ENCODE results near the gene YJEFN3. TPM values are rescaled to one million over a fixed set of nuclear protein-coding genes. Genes with fewer than 3 reads are reported as not detected.

Gene YJEFN3
- total RNA-seq, 1 experiment from 2014 or later, result 16.6 TPM

- H3K4me3 Mint-ChIP-seq, result no peak overlapping the region
- no peaks in the 10 kb centered on the region for H3K9me3 ChIP-seq (ENCODE audit: control insufficient read depth, low read depth, low read length)
- WGBS (ENCODE audit: extremely low coverage, insufficient read length, low lambda C conversion rate), result no CpG with 5 or more reads among the region's 15 CpGs
- H2BK120ac ChIP-seq (ENCODE audit: low read depth, low read length, poor library complexity, severe bottlenecking), result no peak overlapping the region
- no peak overlapping the region for H3K18ac ChIP-seq (ENCODE audit: insufficient read length, low read depth, low read length)
- H3K23ac ChIP-seq (ENCODE audit: insufficient read length, low read depth, low read length), result no peak overlapping the region
- no peaks in the 10 kb centered on the region for H3K23me2 ChIP-seq (ENCODE audit: insufficient read length, low read depth, low read length, poor library complexity, severe bottlenecking)
- H2BK20ac ChIP-seq (ENCODE audit: low read depth, low read length, poor library complexity, severe bottlenecking), result no peak overlapping the region
- no peaks in the 10 kb centered on the region for H3K79me1 ChIP-seq (ENCODE audit: insufficient read depth, low read depth, low read length, poor library complexity, severe bottlenecking)
- no peak overlapping the region for H4K91ac ChIP-seq (ENCODE audit: insufficient read length, low read depth, low read length)
- H3K14ac ChIP-seq (ENCODE audit: insufficient read depth, low read length), result no peak overlapping the region; the same call in 1 of the 2 replicates
- no peak overlapping the region for H2BK5ac ChIP-seq (ENCODE audit: insufficient read length, low read length)
- no peak overlapping the region for H2AK5ac ChIP-seq (ENCODE audit: insufficient read length, low read length)
- H4K8ac ChIP-seq (replicated peaks; ENCODE audit: insufficient read length, low read depth, low read length), result no peak overlapping the region
- no peak overlapping the region for H3K27ac ChIP-seq (ENCODE audit: insufficient read length, low read depth, low read length)
- no peaks in the 10 kb centered on the region for H3K4me1 ChIP-seq (ENCODE audit: insufficient read depth, low read length)
- H3K27ac Mint-ChIP-seq, result no peak overlapping the region
- H3K4me2 ChIP-seq (ENCODE audit: insufficient read depth, insufficient read length, low read length), result no peak overlapping the region
- H2BK15ac ChIP-seq (ENCODE audit: low read depth, low read length), result no peak overlapping the region
- H3K9me3 Mint-ChIP-seq, result no peaks in the 10 kb centered on the region; a peak in 1 of 5 replicates
- H3K27me3 ChIP-seq (ENCODE audit: insufficient read depth, low read length), result no peaks in the 10 kb centered on the region
- no peak overlapping the region for H3T11ph ChIP-seq (ENCODE audit: low read length)
- peaks cover 3% of the 10 kb centered on the region; the same call in 1 of the 2 replicates for H3K27me3 Mint-ChIP-seq (ENCODE audit: low read depth)
- H2AFZ ChIP-seq (ENCODE audit: low read length), result no peak overlapping the region
- H3K4ac ChIP-seq (ENCODE audit: low read depth, low read length), result no peak overlapping the region
- no peaks in the 10 kb centered on the region for H3K79me2 ChIP-seq (ENCODE audit: insufficient read depth, low read length)
- H3K4me1 Mint-ChIP-seq, result peaks cover 0 to 8% of the 10 kb centered on the region in 2 experiments; a peak in 1 of 4 replicates
- H3K36me3 Mint-ChIP-seq (ENCODE audit: insufficient read depth in 1 of 3, low read depth in 3 of 3), result no peaks in the 10 kb centered on the region; a peak in 1 of 7 replicates
- H4K20me1 ChIP-seq (ENCODE audit: control insufficient read depth, insufficient read depth, insufficient read length), result no peaks in the 10 kb centered on the region
- H4K5ac ChIP-seq (ENCODE audit: insufficient read length, low read depth, low read length), result no peak overlapping the region
- no peak overlapping the region for H3K9ac ChIP-seq (ENCODE audit: extremely low read depth, insufficient read length, low read length)
- no peak overlapping the region for H2BK12ac ChIP-seq (ENCODE audit: insufficient read length, low read depth, low read length)
- TF ChIP-seq CTCF (conservative IDR thresholded peaks at IDR 0.05), result no peak
- DNase-seq, result no peak
- H3K56ac ChIP-seq (ENCODE audit: insufficient read length, low read depth, low read length), result no peak overlapping the region
Measured at GRCh38 chr19:19547674-19548336, 19.1 kb downstream of the YJEFN3 start.

Data from H9 (cell line).